ENCODE data around the gene ORM1.

The ORM1 gene

GRCh38 chr9:114346146-114346545 is 23.2 kb downstream of the ORM1 start:
- H3K4me3 ChIP-seq (ENCODE audit: low read depth, low read length), result no peak overlapping the region
- DNase-seq (ENCODE audit: low read depth), result no peak
- in situ Hi-C loops (cut with HindIII; ENCODE audit: low sequenced_read_pairs), result no loop called here

GRCh38 chr9:114347675-114348074 is 24.8 kb downstream of the ORM1 start:
- in situ Hi-C loops (cut with HindIII; ENCODE audit: low sequenced_read_pairs), result no loop called here
- no peak overlapping the region for H3K4me3 ChIP-seq (ENCODE audit: low read depth, low read length)
- TF ChIP-seq CTCF (IDR thresholded peaks at IDR 0.05; ENCODE audit: low read depth, low read length, missing control alignments), result no peak
- DNase-seq (ENCODE audit: low read depth), result no peak

More at GRCh38 chr9:114346146-114346545, 23.2 kb downstream of the ORM1 start:
- TF ChIP-seq CTCF (IDR thresholded peaks at IDR 0.05; ENCODE audit: low read depth, low read length, missing control alignments), result no peak

- DNase-seq (ENCODE audit: low read depth), result no peak
- in situ Hi-C loops (cut with HindIII; ENCODE audit: low sequenced_read_pairs), result no loop called here
Observed at GRCh38 chr9:114348261-114348905, 25.5 kb downstream of the ORM1 start.

GRCh38 chr9:114348906-114349482 is 26.1 kb downstream of the ORM1 start:
- no peak for TF ChIP-seq CTCF (IDR thresholded peaks at IDR 0.05; ENCODE audit: low read depth, low read length, missing control alignments)
- DNase-seq (ENCODE audit: low read depth), result peak; percentile 74
- H3K4me3 ChIP-seq (ENCODE audit: low read depth, low read length), result no peak overlapping the region
- in situ Hi-C loops (cut with HindIII; ENCODE audit: low sequenced_read_pairs), result no loop called here

More at GRCh38 chr9:114348261-114348905, 25.5 kb downstream of the ORM1 start:
- no peak overlapping the region for H3K4me3 ChIP-seq (ENCODE audit: low read depth, low read length)
- no peak for TF ChIP-seq CTCF (IDR thresholded peaks at IDR 0.05; ENCODE audit: low read depth, low read length, missing control alignments)

- no peak overlapping the region for H3K4me3 ChIP-seq (ENCODE audit: low read depth, low read length)
- no peak for TF ChIP-seq CTCF (IDR thresholded peaks at IDR 0.05; ENCODE audit: low read depth, low read length, missing control alignments)
- in situ Hi-C loops (cut with HindIII; ENCODE audit: low sequenced_read_pairs), result no loop called here
- no peak for DNase-seq (ENCODE audit: low read depth)
Observed at GRCh38 chr9:114349713-114350480, 27.0 kb downstream of the ORM1 start.

- TF ChIP-seq CTCF (IDR thresholded peaks at IDR 0.05; ENCODE audit: low read depth, low read length, missing control alignments), result no peak
- DNase-seq (ENCODE audit: low read depth), result no peak
- no peak overlapping the region for H3K4me3 ChIP-seq (ENCODE audit: low read depth, low read length)
- in situ Hi-C loops (cut with HindIII; ENCODE audit: low sequenced_read_pairs), result no loop called here
Observed at GRCh38 chr9:114350636-114351401, 27.9 kb downstream of the ORM1 start.

Data from astrocyte of the cerebellum (primary cell).